ENCODE measurements around the gene TIAM1.

- TF ChIP-seq CTCF (IDR thresholded peaks at IDR 0.05) (no peak), EP300 (IDR thresholded peaks at IDR 0.05) (no peak), POLR2A (IDR thresholded peaks at IDR 0.05) (no peak)
These were observed 171.7 kb downstream of the TIAM1 start for GRCh38 chr21:31172328-31172727.

Measured in stomach (tissue), 4 donors.